Measurements from ENCODE around the gene FAM13B. TPM values are rescaled to one million over a fixed set of nuclear protein-coding genes. Genes with fewer than 3 reads are reported as not detected.

FAM13B gene
- total and polyA plus RNA-seq, 9 of the 15 experiments (the other 6 are each of a cell fraction or from before 2014, with no cell fraction given) = 2.3 to 21.6 (median 14.1) TPM

DNA sequence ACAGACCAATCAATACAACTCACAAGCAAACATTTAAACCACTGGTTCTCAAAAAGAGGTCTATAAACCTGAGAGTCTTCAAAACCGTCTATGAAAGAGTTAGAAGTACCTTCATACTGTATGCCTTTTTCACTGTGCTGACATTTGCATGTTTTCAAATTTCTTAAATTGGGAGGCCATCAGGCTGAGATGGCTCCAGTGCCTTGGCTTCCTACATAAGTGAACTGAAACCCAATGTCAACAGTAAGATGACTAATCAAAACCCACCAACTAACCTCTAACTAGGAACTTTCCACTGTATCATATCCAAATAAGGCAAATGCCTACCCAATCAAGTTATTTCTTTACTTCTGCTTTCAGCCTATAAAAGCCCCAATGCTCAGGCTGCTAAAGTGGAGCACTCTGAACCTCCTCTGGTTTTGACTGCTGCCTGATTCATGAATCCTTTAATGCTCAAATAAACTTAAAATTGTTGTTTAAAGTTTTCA lies 35.1 kb downstream of the FAM13B start (continued):
- TF ChIP-seq CEBPG (CRISPR knock-in tag; IDR thresholded peaks at IDR 0.05) = no peak
- no peak for TF ChIP-seq CEBPG (tag; conservative IDR thresholded peaks at IDR 0.05 in 1 of 2, IDR thresholded peaks at IDR 0.05 in 1 of 2)
- no peak for TF ChIP-seq GATA2 (CRISPR knock-in tag; IDR thresholded peaks at IDR 0.05)
- TF ChIP-seq SMARCA5 (IDR thresholded peaks at IDR 0.05) = no peak
- no peak for TF ChIP-seq RNF2 (IDR thresholded peaks at IDR 0.05)
- TF ChIP-seq PHF20 (IDR thresholded peaks at IDR 0.05; ENCODE audit: partially characterized antibody) = no peak
- no peak for TF ChIP-seq CREB3L1 (IDR thresholded peaks at IDR 0.05; ENCODE audit: borderline replicate concordance, low read depth)
- TF ChIP-seq POLR2H (tag; IDR thresholded peaks at IDR 0.05; ENCODE audit: low read depth) = peak; percentile 44; the same call in 1 of the 2 replicates
- TF ChIP-seq, protein P1, sequence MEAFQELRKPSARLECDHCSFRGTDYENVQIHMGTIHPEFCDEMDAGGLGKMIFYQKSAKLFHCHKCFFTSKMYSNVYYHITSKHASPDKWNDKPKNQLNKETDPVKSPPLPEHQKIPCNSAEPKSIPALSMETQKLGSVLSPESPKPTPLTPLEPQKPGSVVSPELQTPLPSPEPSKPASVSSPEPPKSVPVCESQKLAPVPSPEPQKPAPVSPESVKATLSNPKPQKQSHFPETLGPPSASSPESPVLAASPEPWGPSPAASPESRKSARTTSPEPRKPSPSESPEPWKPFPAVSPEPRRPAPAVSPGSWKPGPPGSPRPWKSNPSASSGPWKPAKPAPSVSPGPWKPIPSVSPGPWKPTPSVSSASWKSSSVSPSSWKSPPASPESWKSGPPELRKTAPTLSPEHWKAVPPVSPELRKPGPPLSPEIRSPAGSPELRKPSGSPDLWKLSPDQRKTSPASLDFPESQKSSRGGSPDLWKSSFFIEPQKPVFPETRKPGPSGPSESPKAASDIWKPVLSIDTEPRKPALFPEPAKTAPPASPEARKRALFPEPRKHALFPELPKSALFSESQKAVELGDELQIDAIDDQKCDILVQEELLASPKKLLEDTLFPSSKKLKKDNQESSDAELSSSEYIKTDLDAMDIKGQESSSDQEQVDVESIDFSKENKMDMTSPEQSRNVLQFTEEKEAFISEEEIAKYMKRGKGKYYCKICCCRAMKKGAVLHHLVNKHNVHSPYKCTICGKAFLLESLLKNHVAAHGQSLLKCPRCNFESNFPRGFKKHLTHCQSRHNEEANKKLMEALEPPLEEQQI (IDR thresholded peaks at IDR 0.05) = no peak
- no peak for TF ChIP-seq EGR1 (conservative IDR thresholded peaks at IDR 0.05)
- TF ChIP-seq MTA2 (IDR thresholded peaks at IDR 0.05; ENCODE audit: low read depth) = no peak
- no peak for TF ChIP-seq PREB (CRISPR knock-in tag; IDR thresholded peaks at IDR 0.05)
- TF ChIP-seq TARDBP (IDR thresholded peaks at IDR 0.05) = no peak
- no peak for TF ChIP-seq OTX1 (CRISPR knock-in tag; IDR thresholded peaks at IDR 0.05)
- no peak for TF ChIP-seq ZBTB8A (IDR thresholded peaks at IDR 0.05; ENCODE audit: partially characterized antibody)
- no peak for TF ChIP-seq CREBBP (IDR thresholded peaks at IDR 0.05; ENCODE audit: low read depth, low read length)
- TF ChIP-seq ESRRB (CRISPR knock-in tag; IDR thresholded peaks at IDR 0.05; ENCODE audit: borderline replicate concordance) = no peak
- TF ChIP-seq BMI1 (IDR thresholded peaks at IDR 0.05; ENCODE audit: low read length) = no peak
- no peak for TF ChIP-seq NCOA1 (IDR thresholded peaks at IDR 0.05; ENCODE audit: low read depth)
- TF ChIP-seq NR3C1 (CRISPR knock-in tag; IDR thresholded peaks at IDR 0.05) = no peak
- no peak for TF ChIP-seq ZNF347 (CRISPR knock-in tag; IDR thresholded peaks at IDR 0.05; ENCODE audit: low read depth)
- no peak for TF ChIP-seq ZNF24 (IDR thresholded peaks at IDR 0.05)
- TF ChIP-seq, protein P2, sequence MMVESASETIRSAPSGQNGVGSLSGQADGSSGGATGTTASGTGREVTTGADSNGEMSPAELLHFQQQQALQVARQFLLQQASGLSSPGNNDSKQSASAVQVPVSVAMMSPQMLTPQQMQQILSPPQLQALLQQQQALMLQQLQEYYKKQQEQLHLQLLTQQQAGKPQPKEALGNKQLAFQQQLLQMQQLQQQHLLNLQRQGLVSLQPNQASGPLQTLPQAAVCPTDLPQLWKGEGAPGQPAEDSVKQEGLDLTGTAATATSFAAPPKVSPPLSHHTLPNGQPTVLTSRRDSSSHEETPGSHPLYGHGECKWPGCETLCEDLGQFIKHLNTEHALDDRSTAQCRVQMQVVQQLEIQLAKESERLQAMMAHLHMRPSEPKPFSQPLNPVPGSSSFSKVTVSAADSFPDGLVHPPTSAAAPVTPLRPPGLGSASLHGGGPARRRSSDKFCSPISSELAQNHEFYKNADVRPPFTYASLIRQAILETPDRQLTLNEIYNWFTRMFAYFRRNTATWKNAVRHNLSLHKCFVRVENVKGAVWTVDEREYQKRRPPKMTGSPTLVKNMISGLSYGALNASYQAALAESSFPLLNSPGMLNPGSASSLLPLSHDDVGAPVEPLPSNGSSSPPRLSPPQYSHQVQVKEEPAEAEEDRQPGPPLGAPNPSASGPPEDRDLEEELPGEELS (CRISPR knock-in tag; IDR thresholded peaks at IDR 0.05; ENCODE audit: borderline replicate concordance) = no peak
- peak; percentile 47; the same call in 1 of the 2 replicates for TF ChIP-seq POLR2A (conservative IDR thresholded peaks at IDR 0.05)
- TF ChIP-seq GABPB2 (CRISPR knock-in tag; conservative IDR thresholded peaks at IDR 0.05) = no peak
- no peak for TF ChIP-seq ZNF140 (CRISPR knock-in tag; IDR thresholded peaks at IDR 0.05)
- no peak for TF ChIP-seq SMAD3 (CRISPR knock-in tag; conservative IDR thresholded peaks at IDR 0.05)
